SU-DHL-6 (cell line): ENCODE measurements around the gene SLC9A9.

Source experiments
- EZH2phosphoT487 ChIP-seq: fragments of 200-600 bp; sonication (generic), shearing (Covaris generic); conservative IDR thresholded peaks from 2 replicates; pipeline ENCODE4 v1.6.1; 2018; ENCODE audit warnings: mild to moderate bottlenecking, antibody characterized with exemption, low read length, moderate library complexity, mixed read lengths
- TF ChIP-seq, protein P1 (sequence below): fragments of 200-600 bp; sonication (generic); IDR thresholded peaks from one replicate; pipeline ENCODE4 v1.5.1; 2017; ENCODE audit warnings: antibody characterized with exemption, mild to moderate bottlenecking, low read length, moderate library complexity; ENCODE audit not compliant: insufficient read depth, poor library complexity, severe bottlenecking

DNA sequence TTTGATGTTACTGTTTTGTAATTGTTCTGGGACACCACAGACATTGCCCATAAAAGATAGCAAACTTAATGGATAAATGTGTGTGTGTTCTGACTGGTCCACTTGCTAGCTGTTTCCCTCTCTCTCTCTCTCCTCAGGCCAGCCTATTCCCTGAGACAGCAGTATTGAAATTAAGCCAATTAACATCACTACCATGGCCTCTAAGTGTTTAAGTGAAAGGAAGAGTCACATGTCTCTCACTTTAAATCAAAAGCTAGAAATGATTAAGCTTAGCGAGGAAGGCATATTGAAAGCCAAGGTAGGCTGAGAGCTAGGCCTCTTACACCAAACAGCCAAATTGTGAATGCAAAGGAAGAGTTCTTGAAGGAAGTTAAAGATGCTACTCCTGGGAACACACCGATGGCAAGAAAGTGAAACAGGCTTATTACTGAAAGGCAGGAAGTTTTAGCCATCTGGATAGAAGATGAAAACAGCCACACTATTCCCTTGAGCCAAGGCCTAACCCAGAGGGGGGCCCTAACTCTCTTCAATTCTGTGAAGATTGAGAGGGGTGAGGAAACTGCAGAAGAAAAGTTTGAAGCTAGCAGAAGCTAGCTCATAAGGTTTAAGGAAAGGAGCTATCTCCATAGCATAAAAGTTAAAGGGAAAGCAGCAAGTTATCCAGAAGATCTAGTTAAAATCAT, 433.6 kb downstream of the SLC9A9 start:
- TF ChIP-seq, protein P1, sequence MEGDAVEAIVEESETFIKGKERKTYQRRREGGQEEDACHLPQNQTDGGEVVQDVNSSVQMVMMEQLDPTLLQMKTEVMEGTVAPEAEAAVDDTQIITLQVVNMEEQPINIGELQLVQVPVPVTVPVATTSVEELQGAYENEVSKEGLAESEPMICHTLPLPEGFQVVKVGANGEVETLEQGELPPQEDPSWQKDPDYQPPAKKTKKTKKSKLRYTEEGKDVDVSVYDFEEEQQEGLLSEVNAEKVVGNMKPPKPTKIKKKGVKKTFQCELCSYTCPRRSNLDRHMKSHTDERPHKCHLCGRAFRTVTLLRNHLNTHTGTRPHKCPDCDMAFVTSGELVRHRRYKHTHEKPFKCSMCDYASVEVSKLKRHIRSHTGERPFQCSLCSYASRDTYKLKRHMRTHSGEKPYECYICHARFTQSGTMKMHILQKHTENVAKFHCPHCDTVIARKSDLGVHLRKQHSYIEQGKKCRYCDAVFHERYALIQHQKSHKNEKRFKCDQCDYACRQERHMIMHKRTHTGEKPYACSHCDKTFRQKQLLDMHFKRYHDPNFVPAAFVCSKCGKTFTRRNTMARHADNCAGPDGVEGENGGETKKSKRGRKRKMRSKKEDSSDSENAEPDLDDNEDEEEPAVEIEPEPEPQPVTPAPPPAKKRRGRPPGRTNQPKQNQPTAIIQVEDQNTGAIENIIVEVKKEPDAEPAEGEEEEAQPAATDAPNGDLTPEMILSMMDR: no peak
- no peak for TF ChIP-seq EZH2phosphoT487
